ENCODE measurements around the gene DAD1. TPM values are rescaled to one million over a fixed set of nuclear protein-coding genes. Genes with fewer than 3 reads are reported as not detected.

Gene DAD1
- total and polyA plus RNA-seq, 2 of the 8 experiments (the other 6 are each of a cell fraction or from before 2014, with no cell fraction given), result 131 to 440 TPM

DNA sequence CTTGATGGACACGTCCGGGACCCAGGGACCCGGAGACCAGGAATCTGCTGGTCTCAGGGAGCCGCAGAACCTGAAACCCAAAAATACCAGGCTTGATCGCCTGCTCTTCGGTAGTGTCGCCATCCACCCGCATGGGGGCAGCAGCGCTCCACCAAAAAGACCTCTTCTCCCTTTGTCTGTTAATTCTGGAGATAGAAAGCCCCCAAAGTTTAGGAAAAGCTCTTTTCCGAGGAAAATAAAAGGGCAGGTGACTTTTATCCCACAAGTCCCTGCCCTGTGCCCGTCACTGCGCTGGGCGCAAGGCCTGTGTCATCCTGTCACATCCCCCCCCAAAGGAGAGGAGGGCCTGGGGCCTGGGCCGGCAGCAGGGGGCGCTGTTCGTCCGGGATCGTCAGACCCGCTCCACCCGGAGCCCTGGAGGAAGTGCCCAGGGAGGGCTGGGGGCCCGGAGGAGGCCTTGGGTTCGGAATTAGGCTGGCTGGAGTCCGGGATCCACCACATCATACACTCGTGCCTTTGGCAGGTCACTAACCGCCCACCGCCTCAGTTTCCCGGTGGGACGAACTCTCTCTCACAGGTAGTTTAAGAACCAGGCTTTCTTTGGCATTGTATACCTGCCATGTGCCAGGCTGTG is 31.9 kb downstream of the DAD1 start (continued):
- TF ChIP-seq SAP30 (IDR thresholded peaks at IDR 0.05; ENCODE audit: insufficient read depth, insufficient replicate concordance, low read length) (no peak), SP1 (IDR thresholded peaks at IDR 0.05; ENCODE audit: low read depth, low read length) (no peak), SUZ12 (IDR thresholded peaks at IDR 0.05; ENCODE audit: low read length) (no peak), FOSL1 (IDR thresholded peaks at IDR 0.05; ENCODE audit: insufficient read depth, low read depth, low read length) (no peak), TBP (IDR thresholded peaks at IDR 0.05; ENCODE audit: low read depth, low read length) (no peak; the same call in 1 of the 2 replicates), TAF7 (optimal IDR thresholded peaks at IDR 0.05; ENCODE audit: borderline replicate concordance, low read depth, low read length) (peak; percentile 70), YY1 (IDR thresholded peaks at IDR 0.05; ENCODE audit: low read depth, low read length) (0 out of 2 replicates have a peak, but pooled peaks have one; percentile 17), TEAD4 (IDR thresholded peaks at IDR 0.05; ENCODE audit: low read depth, low read length) (peak; percentile 45; the same call in 1 of the 2 replicates), GABPA (IDR thresholded peaks at IDR 0.05; ENCODE audit: borderline replicate concordance, insufficient read depth, low read length) (no peak)
- TF ChIP-seq, protein P1, sequence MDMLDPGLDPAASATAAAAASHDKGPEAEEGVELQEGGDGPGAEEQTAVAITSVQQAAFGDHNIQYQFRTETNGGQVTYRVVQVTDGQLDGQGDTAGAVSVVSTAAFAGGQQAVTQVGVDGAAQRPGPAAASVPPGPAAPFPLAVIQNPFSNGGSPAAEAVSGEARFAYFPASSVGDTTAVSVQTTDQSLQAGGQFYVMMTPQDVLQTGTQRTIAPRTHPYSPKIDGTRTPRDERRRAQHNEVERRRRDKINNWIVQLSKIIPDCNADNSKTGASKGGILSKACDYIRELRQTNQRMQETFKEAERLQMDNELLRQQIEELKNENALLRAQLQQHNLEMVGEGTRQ (IDR thresholded peaks at IDR 0.05; ENCODE audit: low read length), result no peak
- TF ChIP-seq, protein P2, sequence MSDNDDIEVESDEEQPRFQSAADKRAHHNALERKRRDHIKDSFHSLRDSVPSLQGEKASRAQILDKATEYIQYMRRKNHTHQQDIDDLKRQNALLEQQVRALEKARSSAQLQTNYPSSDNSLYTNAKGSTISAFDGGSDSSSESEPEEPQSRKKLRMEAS (IDR thresholded peaks at IDR 0.05), result no peak
- TF ChIP-seq, protein P3, sequence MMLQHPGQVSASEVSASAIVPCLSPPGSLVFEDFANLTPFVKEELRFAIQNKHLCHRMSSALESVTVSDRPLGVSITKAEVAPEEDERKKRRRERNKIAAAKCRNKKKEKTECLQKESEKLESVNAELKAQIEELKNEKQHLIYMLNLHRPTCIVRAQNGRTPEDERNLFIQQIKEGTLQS (IDR thresholded peaks at IDR 0.05; ENCODE audit: insufficient read depth, low read depth, low read length), result peak; percentile 15; the same call in 1 of the 2 replicates
